G401.6 (cell line): ENCODE data around the gene DAND5.
A peak's percentile ranks its signal among the peaks of the same experiment; 100 is the strongest.

ENCODE experiments used
- FAIRE-seq: peaks from 2 replicates; lab custom pipeline; 2012; peaks lifted over from hg19 to GRCh38; lab: Jason Lieb, UNC

DAND5 gene

DNA sequence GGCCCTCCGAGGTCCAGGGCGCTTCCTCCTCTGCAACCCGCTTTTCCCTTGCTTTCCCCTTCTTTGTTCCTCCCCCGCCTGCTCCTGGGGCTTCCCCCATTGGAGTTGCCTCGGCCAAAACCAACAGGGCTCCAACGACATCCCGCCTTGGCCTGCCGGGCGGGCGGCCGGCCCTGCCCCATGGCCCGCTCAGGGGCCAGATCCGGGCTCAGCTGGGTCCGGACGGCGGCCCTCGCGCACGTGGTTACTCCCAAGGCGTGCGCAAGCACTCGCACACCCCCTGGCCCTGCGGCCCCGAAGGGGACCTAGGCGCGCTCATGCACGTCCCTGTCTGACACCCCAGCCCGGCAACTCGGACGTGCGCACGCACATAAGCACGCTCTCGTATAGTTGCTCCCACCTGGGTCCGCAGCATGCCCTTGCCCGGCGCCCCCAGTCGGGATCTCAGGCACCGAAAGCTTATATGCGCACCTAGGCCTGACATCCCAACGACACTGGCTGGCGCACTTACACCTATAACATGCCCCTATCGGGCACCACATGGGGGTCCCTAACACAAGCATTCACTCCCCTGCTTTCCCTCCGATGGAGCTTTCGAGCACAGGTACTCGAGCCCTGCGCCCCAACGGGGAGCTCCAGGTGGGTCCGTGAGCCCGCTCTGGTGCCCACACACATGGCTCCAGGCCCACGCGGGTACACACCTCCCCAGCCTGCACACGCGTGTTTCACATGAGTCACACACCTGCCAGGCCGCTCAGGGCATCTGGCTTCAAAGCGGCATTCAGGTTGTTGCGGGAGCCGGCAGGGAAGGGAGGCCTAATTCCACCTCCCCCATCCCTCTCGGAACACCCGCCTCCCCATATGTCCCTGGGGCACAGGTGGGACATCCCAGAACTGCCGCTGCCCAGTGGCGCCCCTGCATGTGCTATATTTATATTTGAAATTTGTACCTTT, 40.9 kb downstream of the DAND5 start:
- no peak for FAIRE-seq

DNA sequence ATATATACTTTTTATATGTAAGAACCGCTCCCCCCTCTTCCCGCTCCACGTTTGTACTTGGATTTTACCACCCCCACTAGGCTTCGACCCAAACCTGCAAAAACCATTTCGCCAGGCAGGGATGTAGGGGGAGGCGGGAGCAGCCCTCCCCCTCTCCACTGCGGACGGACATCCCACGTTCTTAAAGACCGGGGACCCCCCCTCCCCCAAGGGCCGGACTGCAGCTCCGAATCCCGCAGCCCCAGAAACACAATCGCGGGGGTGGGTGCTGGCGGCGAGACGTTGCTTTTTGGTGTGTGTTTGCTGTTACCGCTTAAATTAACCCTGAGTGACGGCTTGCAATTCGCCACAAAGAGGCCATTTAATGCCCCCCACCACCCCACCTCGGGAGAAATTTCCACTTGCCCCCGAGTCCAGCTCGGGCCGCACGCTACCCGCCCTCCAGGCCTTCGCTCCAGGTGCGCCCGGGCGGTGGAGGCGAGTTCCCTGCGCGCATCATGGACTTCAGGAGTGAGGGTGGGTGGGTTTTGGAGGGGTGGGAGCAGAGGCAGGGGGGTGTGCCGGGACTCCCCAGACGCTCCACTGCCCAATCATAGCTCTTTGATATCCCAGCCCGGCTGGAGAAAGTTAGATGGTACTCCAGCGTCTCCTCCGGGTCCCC, 41.7 kb downstream of the DAND5 start:
- no peak for FAIRE-seq

- FAIRE-seq: no peak
Observed at GRCh38 chr19:13011653-13012389, 42.4 kb downstream of the DAND5 start.

DNA sequence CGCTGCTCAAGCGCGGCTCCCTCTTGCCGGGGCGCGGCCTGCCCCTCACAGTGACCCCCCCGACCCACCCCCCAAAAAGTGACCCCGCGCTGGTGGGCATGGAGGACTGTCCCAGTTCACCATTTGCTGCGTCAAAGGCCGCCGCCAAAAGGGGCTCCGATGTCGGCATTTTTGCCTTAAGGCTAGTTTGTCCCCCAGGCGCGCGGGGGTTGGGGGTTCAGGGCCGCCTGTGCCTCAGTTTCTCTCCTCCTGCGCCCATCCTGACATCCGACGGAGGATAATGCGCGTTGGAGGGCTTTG, 43.0 kb downstream of the DAND5 start:
- FAIRE-seq: no peak

- peak; percentile 90 for FAIRE-seq
Observed at GRCh38 chr19:13012690-13013608, 43.6 kb downstream of the DAND5 start.

DNA sequence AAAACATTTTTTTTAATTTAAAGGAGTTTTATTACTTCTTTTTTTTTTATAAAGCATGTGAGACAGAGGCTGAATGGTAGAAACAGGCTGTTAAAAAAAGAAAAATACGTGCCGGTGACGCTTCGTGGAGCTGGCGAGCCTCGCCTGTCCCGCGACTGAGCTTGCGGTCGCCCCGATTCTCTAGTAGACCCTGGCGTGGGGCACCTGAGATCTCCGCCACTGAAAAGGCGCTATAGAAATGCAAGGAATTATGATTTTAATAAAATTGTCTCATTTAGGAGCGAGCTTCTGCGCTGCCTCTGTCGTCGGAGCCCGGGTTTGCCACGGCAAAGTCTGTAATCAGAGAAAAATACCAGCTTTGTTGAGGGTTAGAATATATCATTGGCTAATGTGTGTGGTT, 44.3 kb downstream of the DAND5 start:
- FAIRE-seq: no peak

- FAIRE-seq: no peak
Observed at GRCh38 chr19:13014101-13014920, 44.9 kb downstream of the DAND5 start.

- FAIRE-seq: peak; percentile 95
Observed at GRCh38 chr19:13014921-13015280, 45.5 kb downstream of the DAND5 start.

DNA sequence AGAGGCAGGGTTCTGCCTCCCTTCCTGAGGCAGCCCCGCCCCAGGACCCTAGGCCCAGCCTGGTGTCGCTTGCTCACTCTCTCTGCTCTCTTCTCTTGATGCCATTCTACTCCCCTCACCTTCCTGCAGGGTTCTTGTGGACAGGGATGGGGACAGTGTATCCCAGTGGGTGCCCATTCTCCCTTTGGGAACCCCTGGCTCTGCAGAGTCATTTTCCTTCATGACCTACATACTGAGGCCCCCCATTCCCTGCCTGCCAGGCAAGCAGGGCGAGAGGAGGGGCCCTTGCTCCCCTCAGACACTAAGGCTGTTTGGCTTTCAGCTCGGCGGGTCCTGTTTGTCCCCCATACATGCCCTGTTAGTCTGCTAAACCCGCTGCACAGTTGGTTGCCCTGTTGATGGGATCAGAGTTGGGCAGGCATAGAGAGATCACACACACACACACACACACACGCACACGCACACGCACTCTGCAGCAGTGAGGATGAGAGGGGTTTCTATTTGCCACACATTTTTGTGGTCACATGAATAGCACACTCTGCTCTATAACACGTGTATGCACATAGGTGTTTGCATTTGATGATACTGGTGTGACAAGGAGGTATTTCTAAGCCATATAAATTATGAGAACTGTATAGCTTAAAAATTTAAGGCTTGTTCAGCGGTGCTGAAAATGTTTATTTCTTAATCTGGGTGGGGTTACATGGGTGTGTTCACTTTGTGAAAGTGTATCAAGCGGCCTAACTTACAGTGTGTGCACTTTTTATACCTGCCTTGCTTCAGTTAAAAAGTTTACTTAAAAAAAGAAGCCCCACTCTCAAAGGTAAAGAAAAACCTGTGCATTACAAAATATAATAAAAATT, 46.2 kb downstream of the DAND5 start:
- peak; percentile 6 for FAIRE-seq

GRCh38 chr19:13016245-13016627, 46.9 kb downstream of the DAND5 start:
- FAIRE-seq: no peak

- FAIRE-seq: peak; percentile 21
Observed at GRCh38 chr19:13016628-13017305, 47.4 kb downstream of the DAND5 start.

GRCh38 chr19:13017306-13018034, 48.1 kb downstream of the DAND5 start:
- no peak for FAIRE-seq

GRCh38 chr19:13018035-13018914, 48.9 kb downstream of the DAND5 start:
- no peak for FAIRE-seq

DNA sequence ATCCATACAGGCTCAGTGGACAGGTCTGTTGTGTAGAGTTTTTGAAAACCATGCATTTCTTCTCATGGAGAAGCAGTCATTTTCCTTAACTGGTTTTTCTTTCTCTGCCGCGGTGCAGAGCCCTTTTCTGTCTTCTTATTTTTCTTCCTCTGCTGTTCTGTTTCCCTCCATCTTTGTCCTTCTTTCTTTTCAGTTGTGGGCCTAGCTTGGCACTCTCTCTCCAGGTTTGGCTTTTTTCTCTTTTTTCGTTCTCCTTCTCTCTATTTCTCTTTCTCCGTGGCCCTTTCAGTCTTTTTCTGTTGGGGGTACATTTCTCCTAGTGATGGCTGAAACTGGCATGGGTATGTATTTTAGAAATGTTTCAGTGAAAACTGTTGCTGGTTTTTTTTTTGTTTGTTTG, 50.0 kb downstream of the DAND5 start:
- peak; percentile 33 for FAIRE-seq

DNA sequence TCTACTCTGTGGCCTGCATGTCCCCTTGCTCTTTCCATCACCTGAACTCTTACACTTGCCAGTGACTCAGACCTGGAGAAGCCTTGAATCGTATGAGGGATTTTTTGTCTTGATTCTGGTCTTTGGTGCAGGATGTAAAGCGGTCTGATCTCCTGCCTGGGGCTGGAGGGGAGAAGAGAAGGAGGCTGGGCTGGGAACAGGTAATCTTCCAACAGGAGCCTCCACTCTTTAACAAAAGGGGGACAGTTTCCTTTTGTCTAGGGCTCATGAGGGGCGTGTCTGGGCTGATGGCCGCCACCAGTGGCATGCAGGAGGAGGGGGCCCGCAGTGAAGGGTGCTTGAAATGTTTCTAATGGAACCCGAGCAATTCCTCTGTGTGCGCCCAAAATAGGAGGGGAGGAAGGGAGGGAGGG, 50.6 kb downstream of the DAND5 start:
- FAIRE-seq: no peak

DNA sequence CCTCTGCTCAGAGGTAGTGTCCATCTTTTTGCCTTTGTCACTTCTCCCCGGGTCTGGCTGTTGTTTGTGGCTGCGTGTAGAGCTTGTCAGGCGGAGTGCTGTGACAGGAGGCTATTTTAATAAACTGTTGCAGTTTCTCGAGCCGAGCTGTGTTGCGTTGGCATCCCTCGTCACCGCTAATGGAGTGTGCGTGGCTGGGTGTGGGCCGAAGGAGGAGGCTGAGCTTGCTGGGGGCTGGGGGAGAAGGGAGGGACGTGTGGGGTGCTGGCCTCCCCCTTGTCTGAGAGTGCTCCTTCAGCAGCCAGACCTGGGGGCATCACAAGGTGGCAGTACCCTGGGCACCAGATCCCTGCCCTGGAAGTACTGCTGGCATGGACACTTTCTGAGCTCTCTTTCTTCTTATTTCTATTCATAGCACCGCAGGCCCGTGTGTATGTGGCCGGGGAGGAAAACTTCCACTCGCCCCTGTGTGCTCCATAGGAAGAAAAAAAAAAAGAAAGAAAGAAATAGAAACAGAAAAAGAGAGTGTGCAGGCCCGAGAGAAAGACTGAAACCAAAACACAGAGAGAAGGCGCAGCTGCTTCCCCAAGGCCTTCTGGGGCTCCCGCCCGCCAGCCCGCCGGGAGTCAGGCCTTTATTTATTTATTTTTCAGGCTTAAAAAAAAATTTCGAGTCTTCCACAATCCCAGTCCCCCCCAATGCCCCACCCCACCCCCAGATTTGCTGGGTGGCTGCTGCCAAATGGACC, 52.9 kb downstream of the DAND5 start:
- FAIRE-seq: no peak
